ENCODE data around the gene CHRNA7. TPM values are rescaled to one million over a fixed set of nuclear protein-coding genes. Genes with fewer than 3 reads are reported as not detected.
"Not testable (repeated sequence)": the region's sequence is repeated elsewhere in the genome, so short reads cannot be mapped to it uniquely, and the experiment has no call there.

CHRNA7 gene
- polyA plus RNA-seq, 3 donors = 1.2 to 2.6 (median 1.8) TPM

- H3K79me2 ChIP-seq (ENCODE audit: insufficient read depth, low read length); H3K27me3 ChIP-seq (ENCODE audit: control insufficient read depth in 2 of 2, insufficient read depth in 2 of 2, low read length in 2 of 2); H2AFZ ChIP-seq (ENCODE audit: insufficient read depth, low read depth, low read length, poor library complexity, severe bottlenecking); H3K27ac ChIP-seq (ENCODE audit: low read depth in 1 of 2, low read length in 2 of 2); H3K4me3 Mint-ChIP-seq; H3K27ac Mint-ChIP-seq; intact Hi-C loops (cut with micrococcal nuclease); H3K9me3 ChIP-seq (replicated peaks in 1 of 2; ENCODE audit: control insufficient read depth in 1 of 2, insufficient read depth in 1 of 2, low read length in 2 of 2); H4K20me1 ChIP-seq (ENCODE audit: insufficient read depth, low read length); H3K4me2 ChIP-seq (replicated peaks; ENCODE audit: extremely low read depth, low read length, poor library complexity, severe bottlenecking); DNase-seq; H3K36me3 Mint-ChIP-seq; H3K9me3 Mint-ChIP-seq; H3K27me3 Mint-ChIP-seq (ENCODE audit: low read depth in 3 of 3); H3K4me3 ChIP-seq (replicated peaks in 1 of 3; ENCODE audit: low read depth in 2 of 3, low read length in 3 of 3); H3K4me1 ChIP-seq (ENCODE audit: control insufficient read depth in 1 of 2, insufficient read depth in 2 of 2, low read length in 2 of 2); H3K36me3 ChIP-seq (replicated peaks in 1 of 2; ENCODE audit: control insufficient read depth in 1 of 2, insufficient read depth in 2 of 2, low read length in 2 of 2); H3K9ac ChIP-seq (ENCODE audit: insufficient read depth, low read length, poor library complexity, severe bottlenecking); H3K4me1 Mint-ChIP-seq: not testable (repeated sequence)
- WGBS (ENCODE audit: insufficient coverage) = 100% methylated on average over 2 of the region's 4 CpGs
Measured at GRCh38 chr15:32166270-32166669, 136.0 kb downstream of the CHRNA7 start.

- H3K4me2 ChIP-seq (replicated peaks; ENCODE audit: extremely low read depth, low read length, poor library complexity, severe bottlenecking); H3K9me3 ChIP-seq (replicated peaks in 1 of 2; ENCODE audit: control insufficient read depth in 1 of 2, insufficient read depth in 1 of 2, low read length in 2 of 2); H2AFZ ChIP-seq (ENCODE audit: insufficient read depth, low read depth, low read length, poor library complexity, severe bottlenecking); H3K27me3 Mint-ChIP-seq (ENCODE audit: low read depth in 3 of 3); DNase-seq; H3K79me2 ChIP-seq (ENCODE audit: insufficient read depth, low read length); H3K36me3 ChIP-seq (replicated peaks in 1 of 2; ENCODE audit: control insufficient read depth in 1 of 2, insufficient read depth in 2 of 2, low read length in 2 of 2); H3K4me1 Mint-ChIP-seq; H3K36me3 Mint-ChIP-seq; H3K4me3 Mint-ChIP-seq; H3K9ac ChIP-seq (ENCODE audit: insufficient read depth, low read length, poor library complexity, severe bottlenecking); H3K9me3 Mint-ChIP-seq; H3K27ac Mint-ChIP-seq; H3K27ac ChIP-seq (ENCODE audit: low read depth in 1 of 2, low read length in 2 of 2); H3K27me3 ChIP-seq (ENCODE audit: control insufficient read depth in 2 of 2, insufficient read depth in 2 of 2, low read length in 2 of 2); intact Hi-C loops (cut with micrococcal nuclease); H4K20me1 ChIP-seq (ENCODE audit: insufficient read depth, low read length); H3K4me3 ChIP-seq (replicated peaks in 1 of 3; ENCODE audit: low read depth in 2 of 3, low read length in 3 of 3); H3K4me1 ChIP-seq (ENCODE audit: control insufficient read depth in 1 of 2, insufficient read depth in 2 of 2, low read length in 2 of 2): not testable (repeated sequence)
- no CpG with 5 or more reads among the region's 35 CpGs for WGBS (ENCODE audit: insufficient coverage)
Measured at GRCh38 chr15:32167913-32168312, 137.6 kb downstream of the CHRNA7 start.

GRCh38 chr15:32180579-32180978 is 150.3 kb downstream of the CHRNA7 start:
- H3K4me1 Mint-ChIP-seq; H3K27me3 Mint-ChIP-seq (ENCODE audit: low read depth in 3 of 3); H3K4me1 ChIP-seq (ENCODE audit: control insufficient read depth in 1 of 2, insufficient read depth in 2 of 2, low read length in 2 of 2); H3K27ac ChIP-seq (ENCODE audit: low read depth in 1 of 2, low read length in 2 of 2); H3K4me2 ChIP-seq (replicated peaks; ENCODE audit: extremely low read depth, low read length, poor library complexity, severe bottlenecking); H4K20me1 ChIP-seq (ENCODE audit: insufficient read depth, low read length); intact Hi-C loops (cut with micrococcal nuclease); H3K27ac Mint-ChIP-seq; H3K79me2 ChIP-seq (ENCODE audit: insufficient read depth, low read length); H3K9me3 Mint-ChIP-seq; H3K36me3 ChIP-seq (replicated peaks in 1 of 2; ENCODE audit: control insufficient read depth in 1 of 2, insufficient read depth in 2 of 2, low read length in 2 of 2); H3K9ac ChIP-seq (ENCODE audit: insufficient read depth, low read length, poor library complexity, severe bottlenecking); H2AFZ ChIP-seq (ENCODE audit: insufficient read depth, low read depth, low read length, poor library complexity, severe bottlenecking); H3K4me3 Mint-ChIP-seq; H3K27me3 ChIP-seq (ENCODE audit: control insufficient read depth in 2 of 2, insufficient read depth in 2 of 2, low read length in 2 of 2); H3K4me3 ChIP-seq (replicated peaks in 1 of 3; ENCODE audit: low read depth in 2 of 3, low read length in 3 of 3); H3K9me3 ChIP-seq (replicated peaks in 1 of 2; ENCODE audit: control insufficient read depth in 1 of 2, insufficient read depth in 1 of 2, low read length in 2 of 2); H3K36me3 Mint-ChIP-seq; DNase-seq: not testable (repeated sequence)
- no CpG with 5 or more reads among the region's 5 CpGs for WGBS (ENCODE audit: insufficient coverage)

GRCh38 chr15:32193780-32194179 is 163.5 kb downstream of the CHRNA7 start:
- H3K27ac ChIP-seq (ENCODE audit: low read depth in 1 of 2, low read length in 2 of 2); H3K36me3 Mint-ChIP-seq; DNase-seq; intact Hi-C loops (cut with micrococcal nuclease); H3K4me1 ChIP-seq (ENCODE audit: control insufficient read depth in 1 of 2, insufficient read depth in 2 of 2, low read length in 2 of 2); H2AFZ ChIP-seq (ENCODE audit: insufficient read depth, low read depth, low read length, poor library complexity, severe bottlenecking); H3K27me3 ChIP-seq (ENCODE audit: control insufficient read depth in 2 of 2, insufficient read depth in 2 of 2, low read length in 2 of 2); H3K9me3 ChIP-seq (replicated peaks in 1 of 2; ENCODE audit: control insufficient read depth in 1 of 2, insufficient read depth in 1 of 2, low read length in 2 of 2); H3K4me1 Mint-ChIP-seq; H3K9me3 Mint-ChIP-seq; H3K4me3 ChIP-seq (replicated peaks in 1 of 3; ENCODE audit: low read depth in 2 of 3, low read length in 3 of 3); H3K79me2 ChIP-seq (ENCODE audit: insufficient read depth, low read length); H3K4me2 ChIP-seq (replicated peaks; ENCODE audit: extremely low read depth, low read length, poor library complexity, severe bottlenecking); H3K27ac Mint-ChIP-seq; H4K20me1 ChIP-seq (ENCODE audit: insufficient read depth, low read length); H3K9ac ChIP-seq (ENCODE audit: insufficient read depth, low read length, poor library complexity, severe bottlenecking); H3K36me3 ChIP-seq (replicated peaks in 1 of 2; ENCODE audit: control insufficient read depth in 1 of 2, insufficient read depth in 2 of 2, low read length in 2 of 2); H3K27me3 Mint-ChIP-seq (ENCODE audit: low read depth in 3 of 3); H3K4me3 Mint-ChIP-seq: not testable (repeated sequence)
- no CpG with 5 or more reads among the region's 4 CpGs for WGBS (ENCODE audit: insufficient coverage)
